Measurements from ENCODE around the gene WIPI1. TPM values are rescaled to one million over a fixed set of nuclear protein-coding genes. Genes with fewer than 3 reads are reported as not detected.
"Not testable (repeated sequence)": the region's sequence is repeated elsewhere in the genome, so short reads cannot be mapped to it uniquely, and the experiment has no call there.

WIPI1 gene, protein sequence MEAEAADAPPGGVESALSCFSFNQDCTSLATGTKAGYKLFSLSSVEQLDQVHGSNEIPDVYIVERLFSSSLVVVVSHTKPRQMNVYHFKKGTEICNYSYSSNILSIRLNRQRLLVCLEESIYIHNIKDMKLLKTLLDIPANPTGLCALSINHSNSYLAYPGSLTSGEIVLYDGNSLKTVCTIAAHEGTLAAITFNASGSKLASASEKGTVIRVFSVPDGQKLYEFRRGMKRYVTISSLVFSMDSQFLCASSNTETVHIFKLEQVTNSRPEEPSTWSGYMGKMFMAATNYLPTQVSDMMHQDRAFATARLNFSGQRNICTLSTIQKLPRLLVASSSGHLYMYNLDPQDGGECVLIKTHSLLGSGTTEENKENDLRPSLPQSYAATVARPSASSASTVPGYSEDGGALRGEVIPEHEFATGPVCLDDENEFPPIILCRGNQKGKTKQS
- polyA plus RNA-seq = 10 to 100 TPM; 21.1 to 43.4 (median 30.0) TPM

DNA sequence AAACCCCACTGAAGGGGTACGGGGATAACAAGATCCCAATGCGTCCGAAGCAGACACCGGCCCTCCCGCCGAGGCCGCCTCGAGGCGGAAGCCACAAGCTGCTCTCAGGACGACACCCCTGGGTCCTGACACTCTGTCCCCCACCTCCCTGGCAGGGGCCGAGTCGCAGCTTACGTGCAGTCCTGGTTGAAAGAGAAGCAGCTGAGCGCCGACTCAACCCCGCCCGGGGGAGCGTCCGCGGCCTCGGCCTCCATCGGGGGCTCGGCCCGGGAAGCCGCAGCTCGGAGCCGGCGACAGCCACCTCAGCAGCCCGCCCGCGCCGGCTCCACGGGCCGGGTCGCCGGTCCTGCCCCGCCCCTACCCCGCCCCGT lies at the start of gene WIPI1:
Gene WIPI1 (minus strand): TSS at position 329 of the 371 bp plus-strand sequence. CDS start 75 bp downstream, at position 254.
- Mint-ChIP-seq H3K27ac (peak within 1 kb of the TSS; percentile 93 to 99 (median 98)), H3K4me1 (peaks cover 79 to 86% of the 10 kb centered on the region in 2 donors), H3K9me3 (no peaks in the 10 kb centered on the region), H3K27me3 (ENCODE audit: low read depth in 3 of 3) (peaks cover 6 to 20% (median 9%) of the 10 kb centered on the region in 3 donors), H3K4me3 (peak within 1 kb of the TSS; percentile 89 to 96 (median 93)), H3K36me3 (peaks cover 0 to 8% (median 7%) of the 10 kb centered on the region in 3 donors)
- no peak for DNase-seq

DNA sequence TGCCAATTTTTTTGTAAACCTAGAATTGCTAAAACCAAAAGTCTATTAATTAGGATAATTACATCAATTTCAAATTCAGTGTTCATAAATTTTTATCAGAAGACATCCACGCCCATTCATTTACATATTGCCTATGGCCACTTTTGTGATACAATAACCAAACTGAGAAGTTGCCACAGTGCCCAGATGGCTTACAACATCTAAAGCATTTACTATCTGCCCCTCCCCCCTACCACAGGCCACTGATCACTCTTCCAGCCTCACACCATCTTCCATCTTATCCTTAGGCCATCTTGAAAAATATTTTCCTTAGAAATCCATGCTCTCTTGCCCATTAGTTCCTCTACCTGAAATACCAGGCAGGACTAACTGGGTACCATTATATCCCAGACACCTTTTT lies 48.7 kb upstream of the WIPI1 start:
- H3K9me3 Mint-ChIP-seq = no peaks in the 10 kb centered on the region
- H3K4me3 Mint-ChIP-seq = no peak overlapping the region
- peaks cover 0 to 3% (median 0%) of the 10 kb centered on the region in 3 donors for H3K36me3 Mint-ChIP-seq
- H3K27me3 Mint-ChIP-seq (ENCODE audit: low read depth in 3 of 3) = peaks cover 4 to 9% (median 6%) of the 10 kb centered on the region in 3 donors
- H3K4me1 Mint-ChIP-seq = peaks cover 28 to 40% of the 10 kb centered on the region in 2 donors
- no peak for DNase-seq
- H3K27ac Mint-ChIP-seq = peak overlapping the region in 2 of 6 donors; percentile 38 to 80

DNA sequence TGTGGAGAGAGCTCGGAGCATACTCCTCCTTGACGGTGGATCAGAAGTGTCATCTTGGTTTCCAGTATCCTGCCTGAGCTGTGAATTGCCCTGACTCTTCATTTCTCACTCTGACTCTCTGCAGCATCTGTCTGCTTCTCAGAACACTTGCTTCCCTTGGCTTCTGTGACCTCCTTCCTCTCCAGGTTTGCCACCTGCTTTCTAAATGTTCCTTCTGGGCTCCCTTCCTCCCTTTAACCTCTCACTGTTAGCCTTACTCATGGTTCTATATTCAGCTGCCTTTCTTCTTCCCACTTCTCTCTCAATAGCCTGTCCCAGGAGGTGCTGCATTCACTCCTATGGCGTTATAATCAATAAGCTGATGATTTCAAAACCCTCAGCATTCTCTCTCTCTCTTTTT lies 43.8 kb upstream of the WIPI1 start:
- Mint-ChIP-seq H3K4me3 (no peak overlapping the region), H3K36me3 (peaks cover 0 to 8% (median 0%) of the 10 kb centered on the region in 3 donors), H3K27ac (peak overlapping the region in 2 of 6 donors; percentile 26 to 31), H3K27me3 (ENCODE audit: low read depth in 3 of 3) (peaks cover 3 to 6% (median 5%) of the 10 kb centered on the region in 3 donors), H3K4me1 (peaks cover 10 to 20% of the 10 kb centered on the region in 2 donors), H3K9me3 (no peaks in the 10 kb centered on the region)
- DNase-seq = no peak

DNA sequence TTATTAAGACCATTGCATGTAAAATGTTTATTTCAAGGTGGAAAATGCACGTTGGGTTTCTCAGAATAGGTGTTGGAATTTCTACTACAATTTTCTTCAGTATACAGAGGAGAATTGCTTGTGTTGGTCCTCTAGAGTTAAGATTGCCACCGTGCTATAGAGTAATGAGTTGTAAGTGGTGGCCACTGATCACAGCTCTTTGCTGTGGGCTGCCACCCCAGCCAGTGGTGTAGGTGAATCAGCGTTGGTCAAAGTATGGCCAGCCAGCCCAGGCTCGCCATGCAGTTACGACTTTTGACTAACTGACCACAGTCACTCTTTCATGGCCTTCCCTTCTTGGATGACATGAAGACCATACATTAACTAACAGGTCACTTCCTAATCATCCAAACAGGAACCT lies 42.3 kb upstream of the WIPI1 start:
- no peak for DNase-seq
- Mint-ChIP-seq H3K27me3 (ENCODE audit: low read depth in 3 of 3) (peaks cover 4 to 11% (median 9%) of the 10 kb centered on the region in 3 donors), H3K4me1 (peaks cover 10 to 20% of the 10 kb centered on the region in 2 donors), H3K27ac (no peak overlapping the region), H3K9me3 (no peaks in the 10 kb centered on the region), H3K4me3 (no peak overlapping the region), H3K36me3 (peaks cover 0 to 8% (median 0%) of the 10 kb centered on the region in 3 donors)

DNA sequence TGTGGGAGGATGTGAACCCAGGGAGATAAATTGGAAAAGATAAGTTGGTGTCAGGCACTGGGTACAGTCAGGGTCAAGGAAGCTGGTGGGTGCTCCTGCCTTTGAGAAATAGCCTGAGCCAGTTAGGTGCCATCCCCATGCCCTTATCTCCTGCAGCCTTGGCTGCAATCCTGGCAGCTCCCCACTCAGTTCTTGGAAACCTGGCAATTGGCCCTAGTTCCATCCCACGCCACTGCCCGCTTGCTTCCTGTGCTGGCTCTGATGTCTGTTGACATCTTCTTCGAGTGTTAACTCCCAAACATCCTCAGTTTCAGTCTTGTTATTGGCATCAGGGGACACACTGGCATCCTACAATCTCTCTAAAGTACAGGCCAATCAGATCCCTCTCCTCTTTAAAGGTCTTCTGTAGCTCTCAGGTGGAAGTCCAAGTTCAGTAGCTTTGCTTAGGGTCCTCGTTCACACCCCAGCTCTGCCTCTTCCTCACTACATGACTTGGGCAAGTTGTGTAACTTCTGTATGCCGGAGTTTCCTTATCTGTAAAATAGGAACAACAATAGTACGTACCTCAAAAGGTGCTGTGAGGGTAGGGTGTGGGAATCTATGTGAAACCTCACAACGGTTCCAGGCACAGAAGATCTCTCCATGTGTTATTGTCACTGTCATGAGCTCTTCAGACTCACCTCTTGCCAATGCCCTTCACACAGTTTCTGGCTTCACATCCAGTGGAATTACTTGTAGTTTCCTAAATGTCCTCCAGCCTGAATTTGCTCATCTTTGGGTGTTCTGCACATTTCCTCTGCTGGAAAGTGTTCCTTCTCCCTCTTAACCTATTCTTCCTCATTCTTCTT lies 41.4 kb upstream of the WIPI1 start:
- Mint-ChIP-seq H3K27me3 (ENCODE audit: low read depth in 3 of 3) (peaks cover 4 to 11% (median 9%) of the 10 kb centered on the region in 3 donors), H3K4me3 (peak overlapping the region in 1 of 5 donors; percentile 50), H3K36me3 (peaks cover 0 to 8% (median 0%) of the 10 kb centered on the region in 3 donors), H3K4me1 (peaks cover 10 to 20% of the 10 kb centered on the region in 2 donors), H3K27ac (peak overlapping the region; percentile 10 to 82 (median 38)), H3K9me3 (no peaks in the 10 kb centered on the region)
- no peak for DNase-seq

DNA sequence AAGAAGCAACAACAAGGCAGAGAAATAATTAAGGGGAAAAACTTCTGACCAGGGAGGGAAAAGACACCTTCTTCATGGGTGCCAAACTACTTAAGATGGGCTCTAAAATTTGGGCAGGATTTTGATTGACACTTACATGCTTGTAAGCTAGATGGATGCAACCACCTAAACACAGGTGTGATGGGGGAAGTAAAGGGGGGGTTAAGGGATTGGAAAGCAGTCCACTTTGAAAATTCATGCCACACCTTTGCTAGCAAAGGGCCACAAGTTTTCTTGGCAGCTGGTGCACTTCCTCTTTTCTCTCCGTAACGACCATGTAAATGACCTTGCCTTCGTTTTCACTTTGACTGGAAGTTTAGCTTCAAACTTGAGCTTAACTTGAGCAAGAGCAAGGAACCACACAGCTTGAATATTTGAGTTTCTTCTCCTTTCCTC lies 40.6 kb upstream of the WIPI1 start:
- Mint-ChIP-seq H3K4me1 (peaks cover 10 to 20% of the 10 kb centered on the region in 2 donors), H3K27me3 (ENCODE audit: low read depth in 3 of 3) (peaks cover 4 to 11% (median 9%) of the 10 kb centered on the region in 3 donors), H3K4me3 (peak overlapping the region in 3 of 5 donors; percentile 3 to 50 (median 8)), H3K36me3 (peaks cover 0 to 8% (median 0%) of the 10 kb centered on the region in 3 donors), H3K27ac (peak overlapping the region in 5 of 6 donors; percentile 12 to 62 (median 54)), H3K9me3 (no peaks in the 10 kb centered on the region)
- no peak for DNase-seq

DNA sequence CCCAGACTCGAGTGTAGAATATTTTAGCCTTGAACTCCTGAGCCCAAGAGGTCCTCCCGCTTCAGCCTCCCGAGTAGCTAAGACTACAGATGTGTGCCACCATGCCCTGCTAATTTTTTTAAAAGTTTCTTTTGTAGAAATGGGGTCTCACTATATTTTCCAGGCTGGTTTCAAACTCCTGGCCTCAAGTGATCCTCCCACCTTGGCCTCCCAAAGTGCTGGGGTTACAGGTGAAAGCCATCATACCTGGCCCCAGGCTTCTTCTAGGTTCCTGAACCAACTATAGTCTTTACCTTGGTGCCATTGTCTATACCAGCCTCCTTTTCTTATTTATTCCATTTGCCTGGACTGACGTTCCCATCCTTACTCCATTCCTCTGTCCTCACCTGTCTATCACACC lies 37.8 kb upstream of the WIPI1 start:
- H3K27ac Mint-ChIP-seq = peak overlapping the region in 2 of 6 donors; percentile 8 to 13
- peaks cover 10 to 20% of the 10 kb centered on the region in 2 donors for H3K4me1 Mint-ChIP-seq
- peaks cover 4 to 9% (median 6%) of the 10 kb centered on the region in 3 donors for H3K27me3 Mint-ChIP-seq (ENCODE audit: low read depth in 3 of 3)
- DNase-seq = no peak
- H3K9me3 Mint-ChIP-seq = no peaks in the 10 kb centered on the region
- H3K4me3 Mint-ChIP-seq = no peak overlapping the region
- peaks cover 0 to 3% (median 0%) of the 10 kb centered on the region in 3 donors for H3K36me3 Mint-ChIP-seq

DNA sequence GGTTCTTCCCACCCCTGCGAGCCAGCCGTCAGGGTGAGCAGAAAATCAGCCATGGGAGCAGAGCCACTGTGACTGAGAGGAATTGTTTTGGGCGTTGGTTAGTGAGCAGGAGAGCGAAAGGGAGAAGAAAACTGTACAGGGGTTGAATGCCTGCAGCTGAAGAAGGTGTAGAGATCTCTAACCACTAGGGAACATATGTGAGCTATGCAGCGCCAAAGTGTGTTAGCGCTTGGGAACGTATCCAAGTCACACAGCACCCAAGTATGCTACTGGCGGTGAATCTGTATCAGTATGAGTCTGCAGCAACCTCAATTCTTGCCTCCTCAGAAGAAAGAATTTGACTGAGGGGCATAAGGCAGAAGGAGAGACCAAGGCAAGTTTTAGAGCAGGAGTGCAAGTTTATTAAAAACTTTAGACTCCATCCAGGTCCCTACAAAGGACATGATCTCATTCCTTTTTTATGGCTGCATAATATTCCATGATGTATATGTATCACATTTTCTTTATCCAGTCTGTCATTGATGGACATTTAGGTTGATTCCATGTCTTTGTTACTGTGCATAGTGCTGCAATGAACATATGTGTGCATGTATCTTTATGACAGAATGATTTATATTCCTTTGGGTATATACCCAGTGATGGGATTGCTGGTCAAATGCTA lies 35.2 kb upstream of the WIPI1 start:
- DNase-seq, H3K4me3 Mint-ChIP-seq, H3K27ac Mint-ChIP-seq, H3K9me3 Mint-ChIP-seq, H3K36me3 Mint-ChIP-seq: not testable (repeated sequence)
- H3K27me3 Mint-ChIP-seq (ENCODE audit: low read depth in 3 of 3) = peaks cover 8 to 11% (median 8%) of the 10 kb centered on the region in 3 donors
- H3K4me1 Mint-ChIP-seq = peaks cover 11 to 12% of the 10 kb centered on the region in 2 donors

DNA sequence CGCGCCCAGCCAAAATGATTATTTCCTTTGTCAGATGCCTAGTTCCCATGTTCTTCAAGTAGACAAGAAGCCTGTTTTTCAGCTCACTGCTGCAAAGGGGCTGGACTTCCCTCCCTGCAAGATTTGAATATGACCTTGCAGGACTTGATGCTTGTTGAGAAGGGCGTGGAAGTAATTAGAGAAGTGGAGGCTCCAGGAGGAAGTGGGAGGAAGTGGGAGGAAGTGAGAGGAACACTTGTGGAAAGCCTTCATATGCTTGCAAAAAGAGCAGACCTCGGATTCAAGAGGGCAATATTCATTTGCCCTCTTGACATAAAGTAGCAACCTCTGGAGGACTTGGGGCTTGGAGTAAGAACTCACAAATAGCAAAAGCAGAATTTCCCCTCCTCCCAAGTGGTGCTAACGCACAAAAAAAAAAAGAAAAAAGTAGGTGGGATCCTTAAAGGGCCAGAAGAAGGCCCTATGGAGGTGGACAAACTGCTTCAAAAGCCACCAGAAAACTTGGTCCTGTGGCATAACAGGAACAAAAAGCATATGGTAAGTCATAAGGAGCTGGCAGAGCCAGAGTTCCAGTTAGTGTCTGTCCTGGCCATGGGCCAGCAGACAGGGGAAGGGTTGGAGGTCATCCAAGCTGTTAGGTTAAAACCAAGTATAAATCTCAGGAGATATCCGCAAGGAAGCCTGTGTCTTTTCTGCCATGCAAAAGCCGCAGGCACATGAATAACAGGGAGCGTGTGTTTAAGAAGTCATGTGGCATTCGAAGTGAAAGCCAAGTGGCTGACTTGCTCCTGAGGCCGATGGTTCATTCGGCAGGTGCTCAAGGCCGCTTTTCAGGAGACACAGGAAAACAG lies 34.3 kb upstream of the WIPI1 start:
- Mint-ChIP-seq H3K4me3 (no peak overlapping the region), H3K9me3 (no peaks in the 10 kb centered on the region), H3K36me3 (no peaks in the 10 kb centered on the region), H3K4me1 (peaks cover 13 to 15% of the 10 kb centered on the region in 2 donors), H3K27ac (no peak overlapping the region), H3K27me3 (ENCODE audit: low read depth in 3 of 3) (peaks cover 9 to 11% (median 10%) of the 10 kb centered on the region in 3 donors)
- DNase-seq = no peak

DNA sequence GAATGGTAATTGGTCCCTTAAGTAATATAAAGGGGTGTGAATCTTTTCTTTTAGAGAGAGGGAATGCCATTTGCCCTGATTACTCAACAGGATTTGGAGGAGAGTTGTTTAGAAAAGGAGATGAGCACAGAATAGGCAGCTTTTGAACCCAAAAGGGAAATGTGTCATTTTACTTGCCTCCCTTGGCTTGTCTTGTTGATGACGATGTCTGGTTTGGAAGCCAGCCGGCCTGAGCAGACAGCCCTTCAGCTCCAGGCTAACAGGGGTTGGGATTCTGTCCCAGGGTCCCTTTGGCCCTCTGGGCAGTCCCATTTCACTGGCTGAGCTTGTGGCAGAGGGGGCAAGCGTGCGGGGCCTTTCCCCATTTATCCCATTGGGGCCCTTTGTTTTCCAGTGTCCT lies 32.6 kb upstream of the WIPI1 start:
- no peak overlapping the region for H3K4me3 Mint-ChIP-seq
- no peak overlapping the region for H3K27ac Mint-ChIP-seq
- no peaks in the 10 kb centered on the region for H3K36me3 Mint-ChIP-seq
- no peaks in the 10 kb centered on the region for H3K9me3 Mint-ChIP-seq
- H3K27me3 Mint-ChIP-seq (ENCODE audit: low read depth in 3 of 3) = peaks cover 4 to 7% (median 7%) of the 10 kb centered on the region in 3 donors
- H3K4me1 Mint-ChIP-seq = peaks cover 13 to 16% of the 10 kb centered on the region in 2 donors
- DNase-seq = no peak

DNA sequence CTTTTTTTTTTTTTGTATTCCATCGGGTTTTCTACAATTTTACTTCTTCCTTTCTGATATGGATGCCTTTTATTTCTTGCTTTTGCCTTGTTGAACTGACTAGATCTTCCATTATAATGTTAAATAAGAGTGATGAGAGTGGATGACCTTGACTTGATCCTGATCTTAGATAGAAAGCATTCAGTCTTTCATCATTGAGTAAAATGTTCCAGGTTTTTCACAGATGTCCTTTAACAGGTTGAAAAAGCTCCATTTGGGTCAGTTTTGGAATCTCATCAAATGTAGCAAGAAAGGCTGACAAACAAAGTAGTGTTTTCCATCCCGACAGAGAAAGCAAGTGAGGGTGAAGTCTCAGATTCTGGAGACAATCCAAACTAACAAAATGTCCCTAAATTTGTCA lies 27.2 kb upstream of the WIPI1 start:
- Mint-ChIP-seq H3K27me3 (ENCODE audit: low read depth in 3 of 3) (peaks cover 3 to 9% (median 6%) of the 10 kb centered on the region in 3 donors), H3K36me3 (no peaks in the 10 kb centered on the region), H3K4me1 (peaks cover 13 to 16% of the 10 kb centered on the region in 2 donors), H3K27ac (no peak overlapping the region), H3K4me3 (no peak overlapping the region), H3K9me3 (no peaks in the 10 kb centered on the region)
- no peak for DNase-seq

DNA sequence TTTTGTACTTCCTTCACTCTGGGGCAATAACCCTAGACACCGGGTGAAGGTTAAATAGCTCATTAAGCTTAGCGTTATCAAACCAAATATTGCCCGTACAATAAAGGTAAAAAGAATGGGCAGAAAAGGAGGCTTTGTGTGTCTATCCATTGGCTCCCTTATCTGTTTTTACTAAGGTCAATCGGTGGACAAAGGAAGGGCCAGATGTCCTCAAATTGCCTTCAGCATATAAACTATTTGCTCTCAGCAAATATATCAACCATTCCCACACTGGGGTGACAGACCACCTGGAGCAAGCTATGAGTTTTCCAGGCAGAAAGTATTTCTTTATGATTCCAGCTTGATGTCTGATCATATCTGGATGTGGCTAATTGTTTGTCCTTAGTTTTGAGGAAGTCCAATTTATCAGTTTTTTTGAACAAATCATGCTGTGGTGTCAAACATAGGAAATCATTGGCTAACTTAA lies 25.3 kb upstream of the WIPI1 start:
- DNase-seq = no peak
- Mint-ChIP-seq H3K4me3 (no peak overlapping the region), H3K27me3 (ENCODE audit: low read depth in 3 of 3) (peaks cover 2 to 6% (median 5%) of the 10 kb centered on the region in 3 donors)

More for the DNA sequence above, 25.3 kb upstream of the WIPI1 start:
- Mint-ChIP-seq H3K9me3 (no peaks in the 10 kb centered on the region), H3K36me3 (no peaks in the 10 kb centered on the region), H3K27ac (no peak overlapping the region), H3K4me1 (peaks cover 4 to 6% of the 10 kb centered on the region in 2 donors)

Data from immature natural killer cell (primary cell).